CD4-positive, alpha-beta T cell treated with Interleukin-17A for 1 hour (primary cell): ENCODE measurements around the gene AFG1L.
"Not testable (repeated sequence)": the region's sequence is repeated elsewhere in the genome, so short reads cannot be mapped to it uniquely, and the experiment has no call there.

Experiments used
- DNase-seq: peaks from one replicate; pipeline ENCODE4 v3.0.0-alpha.2; 2020

AFG1L gene

DNA sequence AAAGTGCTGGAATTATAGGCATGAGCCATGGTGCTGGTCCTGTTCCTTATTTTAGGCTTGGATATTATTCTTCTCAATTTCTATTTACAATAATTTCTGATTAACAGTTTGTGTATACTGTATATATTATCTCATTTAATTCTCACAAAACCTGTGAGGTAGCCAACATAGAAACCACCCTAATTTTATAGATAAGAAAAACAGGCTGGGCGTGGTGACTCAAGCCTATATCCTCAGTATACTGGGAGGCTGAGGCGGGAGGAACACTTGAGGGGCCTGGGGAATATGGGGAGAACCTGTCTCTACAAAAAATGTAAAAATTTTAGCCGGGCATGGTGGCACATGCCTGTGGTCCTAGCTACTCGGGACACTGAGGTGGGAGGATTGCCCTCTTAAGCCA lies 3.8 kb upstream of the AFG1L start:
- DNase-seq: no peak

DNA sequence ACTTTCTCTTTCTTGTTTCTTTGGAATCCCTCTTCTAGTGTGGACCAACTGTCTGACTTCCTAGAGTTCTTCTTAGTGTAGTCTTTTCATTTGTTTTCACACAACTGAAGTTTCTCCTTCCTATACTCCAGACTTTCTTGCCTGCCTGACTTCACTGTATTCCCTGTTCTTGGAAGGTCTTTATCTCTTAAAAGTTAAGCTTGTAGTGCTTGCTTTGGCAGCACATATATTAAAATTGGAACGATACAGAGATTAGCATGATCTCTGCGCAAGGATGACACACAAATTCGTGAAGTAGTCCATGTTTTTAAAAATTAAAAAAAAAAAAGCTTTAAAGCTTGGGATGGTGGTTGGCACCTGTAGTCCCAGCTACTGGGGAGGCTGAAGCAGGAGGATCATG lies 2.3 kb upstream of the AFG1L start:
- not testable (repeated sequence) for DNase-seq

DNA sequence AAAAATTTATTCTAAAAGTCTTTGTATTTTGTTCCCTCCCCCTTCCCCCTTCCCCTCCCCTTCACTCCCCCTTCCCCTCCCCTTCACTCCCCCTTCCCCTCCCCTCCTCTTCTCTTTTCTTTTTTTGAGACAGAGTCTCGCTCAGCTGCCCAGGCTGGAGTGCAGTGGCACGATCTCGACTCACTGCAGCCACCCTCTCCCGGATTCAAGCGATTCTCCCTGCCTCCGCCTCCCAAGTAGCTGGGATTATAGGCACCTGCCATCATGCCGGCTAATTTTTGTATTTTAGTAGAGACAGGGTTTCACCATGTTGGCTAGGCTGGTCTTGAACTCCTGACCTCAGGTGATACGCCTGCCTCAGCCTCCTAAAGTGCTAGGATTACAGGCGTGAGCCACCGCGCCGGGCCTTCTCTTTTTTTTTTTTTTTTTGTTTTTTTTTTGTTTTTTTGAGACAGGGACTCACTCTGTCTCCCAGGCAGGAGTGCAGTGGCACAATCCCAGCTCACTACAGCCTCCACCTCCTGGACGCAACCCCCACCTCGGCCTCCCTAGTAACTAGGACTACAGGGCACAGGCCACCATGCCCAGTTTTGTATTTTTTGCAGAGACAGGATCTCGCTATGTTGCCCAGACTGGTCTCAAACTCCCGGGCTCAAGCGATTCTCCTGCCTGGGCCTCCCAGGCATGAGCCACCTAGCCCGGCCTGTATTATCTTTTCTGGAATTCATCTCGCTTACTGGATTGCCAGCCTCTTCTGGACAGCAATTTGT lies 1.1 kb upstream of the AFG1L start:
- no peak for DNase-seq

DNA sequence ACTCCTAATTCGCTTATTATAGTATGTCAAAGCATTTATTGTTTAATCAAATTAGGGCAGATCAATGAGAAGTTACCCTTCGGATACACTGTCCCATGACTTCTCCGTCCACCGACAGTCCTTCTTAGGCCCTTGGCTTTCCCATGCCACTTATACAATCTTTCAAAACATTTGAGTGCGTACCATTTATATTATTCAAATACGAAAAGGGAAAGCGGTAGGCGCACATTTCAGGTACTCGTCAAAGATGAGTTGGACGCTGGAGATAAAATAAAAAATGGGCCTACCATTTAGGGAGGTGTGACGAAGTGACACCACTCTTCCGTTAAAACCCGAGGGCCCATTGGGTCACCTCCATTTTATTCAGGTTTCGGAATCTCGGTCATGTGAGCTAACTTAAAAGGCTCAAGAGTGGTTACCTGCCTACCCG lies 542 bp upstream of the AFG1L start:
- no peak for DNase-seq

DNA sequence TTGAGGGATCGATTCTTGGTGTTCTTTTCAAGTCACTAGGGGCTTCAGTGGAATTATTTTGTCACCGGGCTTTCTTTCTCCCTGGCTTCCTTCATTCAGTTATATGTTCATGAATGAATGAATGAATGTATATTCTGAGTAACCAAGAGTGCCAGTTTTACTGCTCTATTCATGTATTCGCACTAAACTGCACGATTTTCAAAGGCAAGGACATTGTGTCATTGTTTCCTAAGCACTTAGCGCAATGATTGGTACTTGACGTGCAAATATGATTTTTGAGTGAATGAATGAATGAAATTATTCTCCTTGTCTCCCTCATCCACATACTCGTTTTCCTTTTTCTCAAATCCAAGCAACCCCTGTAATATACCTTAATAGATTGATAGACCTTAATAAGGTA lies 822 bp downstream of the AFG1L start:
- no peak for DNase-seq

DNA sequence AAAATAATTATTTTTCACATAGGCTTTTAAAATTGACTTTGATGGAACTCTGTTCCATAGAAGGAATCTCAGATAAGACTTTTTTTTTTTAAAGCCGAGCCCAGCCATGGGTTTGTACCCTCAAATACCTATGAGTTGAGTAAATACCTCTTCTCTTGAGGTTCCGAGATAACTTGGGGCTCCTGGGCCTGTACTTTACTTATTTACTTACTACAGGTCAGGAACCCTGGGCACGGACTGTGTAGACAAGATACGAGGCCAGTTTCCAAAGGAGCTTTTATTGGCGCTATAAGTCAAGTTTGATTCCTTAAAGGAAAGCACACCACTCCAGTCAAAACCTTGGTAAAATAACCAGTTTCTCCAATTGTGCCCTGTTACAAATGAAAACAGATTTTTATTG lies 7.5 kb downstream of the AFG1L start:
- no peak for DNase-seq

DNA sequence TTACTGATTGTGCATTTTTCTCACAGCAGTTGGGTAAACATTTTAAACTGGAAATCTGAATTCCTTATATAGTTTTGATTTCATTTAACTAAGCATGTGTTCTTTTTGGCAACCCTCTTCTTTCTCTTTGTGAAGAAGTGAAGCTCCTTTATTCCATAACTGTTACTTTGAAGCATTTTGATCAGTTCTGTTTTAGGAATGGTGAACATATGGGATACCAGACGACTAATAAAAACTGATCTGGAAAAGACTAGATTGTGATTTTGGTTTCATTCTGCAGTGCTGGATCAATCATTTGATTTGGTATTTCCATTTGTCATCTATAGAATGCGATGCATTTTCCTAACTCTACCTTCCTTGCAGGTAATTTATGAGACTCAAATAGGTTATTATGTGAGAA lies 9.8 kb downstream of the AFG1L start:
- no peak for DNase-seq

DNA sequence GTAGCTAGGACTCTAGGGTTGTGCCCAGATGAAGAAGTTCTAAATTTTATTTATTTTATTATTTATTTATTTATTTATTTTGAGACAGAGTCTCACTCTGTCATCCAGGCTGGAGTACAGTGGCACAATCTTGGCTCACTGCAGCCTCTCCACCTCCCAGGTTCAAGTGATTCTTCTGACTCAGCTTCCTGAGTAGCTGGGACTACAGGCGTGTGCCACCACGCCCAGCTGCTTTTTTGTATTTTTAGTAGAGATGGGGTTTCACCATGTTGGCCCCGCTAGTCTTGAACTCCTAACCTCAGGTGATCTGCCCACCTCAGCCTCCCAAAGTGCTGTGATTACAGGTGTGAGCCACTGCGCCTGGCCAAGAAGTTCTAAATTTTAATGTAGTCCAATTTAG lies 13.8 kb downstream of the AFG1L start:
- not testable (repeated sequence) for DNase-seq

DNA sequence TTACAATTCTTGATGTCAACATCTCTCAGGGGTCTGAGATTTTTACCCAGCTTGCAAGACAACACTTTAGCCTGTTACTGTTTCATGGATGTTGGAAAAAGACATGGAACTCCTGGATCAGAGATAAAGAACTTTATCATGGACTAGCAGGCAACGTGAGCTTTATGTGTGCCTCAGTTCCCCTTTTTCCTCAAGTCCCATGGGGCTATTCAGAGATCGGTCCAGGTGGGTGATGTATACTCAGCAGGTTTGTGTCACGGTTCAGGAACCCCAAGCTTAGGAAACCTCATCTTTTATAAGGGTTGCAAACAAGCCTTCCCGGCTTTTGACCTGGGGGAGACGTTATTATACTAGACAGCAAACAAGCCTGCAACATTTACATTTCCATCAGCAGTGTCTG lies 15.0 kb downstream of the AFG1L start:
- no peak for DNase-seq

DNA sequence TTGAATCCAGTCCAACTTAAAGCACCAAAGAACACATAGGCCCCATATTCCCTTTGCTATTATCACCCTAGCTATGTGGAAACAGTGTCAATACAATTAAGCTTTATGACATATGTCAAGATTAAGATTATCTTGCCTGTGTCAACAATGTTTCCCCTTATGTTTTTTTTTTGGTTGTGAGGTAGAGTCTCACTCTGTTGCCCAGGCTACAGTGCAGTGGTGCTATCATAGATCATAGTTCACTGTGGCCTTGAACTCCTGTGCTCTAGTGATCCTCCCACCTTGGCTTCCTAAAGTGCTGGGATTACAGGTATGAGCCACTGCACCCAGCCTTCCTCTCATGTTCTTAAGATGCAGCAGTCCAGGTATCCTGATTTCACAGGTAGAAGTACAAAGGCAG lies 17.8 kb downstream of the AFG1L start:
- no peak for DNase-seq

DNA sequence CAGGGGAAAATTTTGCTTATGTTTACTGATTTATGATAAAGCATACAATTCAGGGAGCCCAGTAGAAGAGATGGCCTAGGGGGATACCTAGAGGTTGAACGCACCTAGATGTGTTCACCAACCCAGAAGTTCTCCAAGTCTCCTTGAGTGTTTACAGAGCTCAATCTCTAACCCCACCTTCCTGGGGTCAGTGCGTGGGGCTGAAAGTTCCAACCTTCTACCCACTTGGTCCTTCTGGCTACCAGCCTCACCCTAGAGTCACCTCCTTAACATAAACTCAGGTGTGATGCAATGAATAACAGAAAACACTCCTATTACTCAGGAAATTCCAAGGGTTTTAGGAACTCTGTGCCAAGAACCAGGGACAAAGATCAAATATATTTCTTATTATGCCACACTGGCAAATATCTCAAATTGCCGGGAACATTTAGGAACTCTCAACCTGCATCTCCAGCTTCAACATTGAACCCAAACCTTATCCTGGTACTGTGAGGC lies 26.4 kb downstream of the AFG1L start:
- DNase-seq: no peak

DNA sequence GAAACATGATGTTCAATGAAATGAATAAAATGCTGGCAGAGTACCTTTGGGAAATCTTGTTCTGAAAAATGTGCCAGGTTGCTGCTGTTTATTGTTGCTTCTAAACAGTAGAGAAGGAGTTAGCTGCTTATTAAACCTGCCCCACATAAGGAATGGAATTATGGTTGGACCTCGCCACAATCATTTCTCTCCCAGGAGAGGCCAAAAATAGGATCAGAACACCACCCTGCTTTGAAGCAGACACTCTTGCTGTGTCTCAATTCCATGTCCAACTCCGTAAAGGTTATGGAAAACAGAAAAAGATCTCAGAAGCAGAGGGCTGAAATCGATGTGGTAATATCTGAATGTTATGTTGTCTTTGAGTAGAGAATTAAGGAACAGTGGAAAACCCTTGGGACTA lies 27.9 kb downstream of the AFG1L start:
- DNase-seq: no peak

DNA sequence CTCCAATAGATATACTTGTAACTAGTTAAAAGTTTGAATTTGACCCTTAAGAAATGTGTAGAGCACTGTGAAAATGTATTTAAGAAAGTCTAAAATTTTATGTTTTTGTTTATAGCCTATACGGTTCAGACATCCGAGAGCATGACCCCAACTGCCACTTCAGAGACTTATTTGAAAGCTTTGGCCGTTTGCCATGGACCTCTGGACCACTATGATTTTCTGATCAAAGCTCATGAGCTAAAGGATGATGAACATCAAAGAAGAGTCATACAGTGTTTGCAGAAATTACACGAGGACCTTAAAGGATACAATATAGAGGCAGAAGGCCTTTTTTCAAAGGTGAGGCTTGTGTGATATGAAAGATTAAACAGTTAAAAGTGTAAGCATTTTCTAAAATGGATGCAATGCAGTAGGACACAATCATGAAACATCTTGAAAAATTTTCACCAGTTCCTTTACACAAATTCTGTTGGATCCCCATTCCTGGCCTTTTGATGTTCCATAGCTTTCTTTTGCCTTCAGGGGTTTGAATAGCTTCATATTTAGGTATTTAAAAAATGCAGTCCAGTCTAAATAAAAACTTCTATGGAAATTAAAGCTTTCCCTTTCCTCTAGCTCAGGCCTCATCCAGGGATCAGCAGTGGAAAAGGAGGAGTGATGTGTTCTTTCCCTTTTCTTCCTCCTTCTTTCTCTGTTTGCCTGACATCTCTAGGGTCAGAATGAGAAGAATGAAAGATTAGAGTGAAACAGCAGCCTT lies 29.0 kb downstream of the AFG1L start:
- no peak for DNase-seq

DNA sequence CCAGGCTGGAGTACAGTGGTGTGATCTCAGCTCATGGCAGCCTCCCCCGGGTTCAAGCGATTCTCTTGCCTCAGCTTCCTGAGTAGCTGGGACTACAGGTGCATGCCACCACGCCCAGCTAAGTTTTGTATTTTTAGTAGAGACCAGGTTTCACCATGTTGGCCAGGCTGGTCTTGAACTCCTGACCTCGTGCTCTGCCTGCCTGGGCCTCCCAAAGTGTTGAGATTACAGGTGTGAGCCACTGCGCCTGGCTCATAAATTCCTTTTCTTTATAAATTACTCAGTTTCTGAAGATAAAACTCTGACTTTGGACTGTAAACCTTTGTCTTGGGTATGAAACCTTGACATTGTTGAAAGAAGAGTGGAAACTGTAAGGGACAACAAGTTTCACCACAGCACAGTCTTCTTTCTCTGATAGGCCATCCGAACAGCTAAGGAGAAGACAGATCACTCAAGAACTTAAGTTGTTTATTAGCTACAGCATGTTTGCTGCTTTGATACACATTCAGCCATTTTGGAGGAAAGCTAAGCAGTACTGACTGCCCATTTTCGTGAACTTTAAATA lies 35.4 kb downstream of the AFG1L start:
- DNase-seq: not testable (repeated sequence)

DNA sequence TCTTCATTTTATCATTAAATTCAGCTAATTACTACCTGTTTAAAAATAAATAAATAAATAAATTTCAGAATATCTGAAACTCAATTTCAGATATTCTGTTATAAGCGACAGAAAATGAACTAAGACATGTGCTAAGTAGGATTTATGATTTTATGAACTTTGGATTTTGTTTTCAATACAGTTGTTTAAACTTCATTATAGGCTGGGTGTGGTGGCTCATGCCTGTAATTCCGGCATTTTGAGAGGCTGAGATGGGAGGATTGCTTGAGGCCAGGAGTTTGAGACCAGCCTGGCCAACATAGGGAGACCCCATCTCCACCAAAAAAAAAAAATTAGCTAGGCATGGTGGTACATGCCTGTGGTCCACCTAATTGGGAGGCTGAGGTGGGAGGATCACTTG lies 36.0 kb downstream of the AFG1L start:
- DNase-seq: no peak

DNA sequence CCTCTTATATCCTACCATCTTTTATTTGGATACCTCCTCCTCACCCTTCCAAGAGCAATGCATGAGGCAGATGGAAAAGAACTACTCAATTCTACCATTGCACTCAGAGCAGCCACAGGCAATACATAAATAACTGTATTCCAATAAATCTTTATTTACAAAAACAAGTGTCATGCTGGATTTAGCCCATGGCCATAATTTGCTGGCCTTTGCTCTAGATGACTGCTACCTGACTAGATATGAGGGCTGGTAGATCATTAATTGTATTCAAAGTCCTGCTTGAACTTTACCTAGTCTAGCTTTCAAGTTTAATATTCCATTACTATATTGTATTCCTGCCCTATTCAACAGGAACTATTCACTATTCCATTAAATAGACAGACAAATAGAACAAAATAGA lies 37.1 kb downstream of the AFG1L start:
- DNase-seq: no peak

DNA sequence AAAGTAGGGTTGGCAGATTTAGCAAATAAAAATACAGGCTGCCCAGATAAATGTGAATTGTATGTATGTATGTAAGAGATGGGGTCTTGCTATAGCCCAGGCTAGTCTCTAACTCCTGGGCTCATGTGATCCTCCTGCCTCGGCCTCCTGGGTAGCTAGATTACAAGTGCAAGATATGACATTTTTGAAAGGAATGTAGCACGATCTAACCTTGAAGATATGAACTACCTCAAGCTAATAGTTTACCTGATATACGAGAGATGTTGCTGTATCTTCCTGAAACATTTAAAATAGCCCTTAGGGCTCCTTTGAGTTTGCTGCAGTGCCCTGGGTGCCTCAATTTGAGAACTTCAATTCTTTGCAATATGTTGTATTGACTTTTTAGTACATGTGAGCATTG lies 42.1 kb downstream of the AFG1L start:
- DNase-seq: no peak

DNA sequence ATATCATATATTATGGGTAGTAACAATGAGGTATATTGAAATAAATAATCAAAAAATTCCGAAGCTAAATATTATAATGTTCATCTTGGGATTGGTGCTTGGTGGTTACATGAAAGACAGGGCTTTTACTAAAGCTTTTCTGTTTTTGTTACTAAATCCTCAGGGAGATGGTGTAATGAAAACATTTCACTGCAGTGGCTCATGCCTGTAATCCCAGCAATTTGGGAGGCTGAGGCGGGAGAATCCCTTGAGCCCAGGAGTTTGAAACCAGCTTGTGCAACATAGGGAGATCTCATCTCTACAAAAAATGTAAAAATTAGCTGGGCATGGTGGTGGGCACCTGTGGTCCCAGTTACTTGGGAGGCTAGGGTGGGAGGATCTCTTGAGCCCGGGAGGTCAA lies 42.9 kb downstream of the AFG1L start:
- DNase-seq: no peak

DNA sequence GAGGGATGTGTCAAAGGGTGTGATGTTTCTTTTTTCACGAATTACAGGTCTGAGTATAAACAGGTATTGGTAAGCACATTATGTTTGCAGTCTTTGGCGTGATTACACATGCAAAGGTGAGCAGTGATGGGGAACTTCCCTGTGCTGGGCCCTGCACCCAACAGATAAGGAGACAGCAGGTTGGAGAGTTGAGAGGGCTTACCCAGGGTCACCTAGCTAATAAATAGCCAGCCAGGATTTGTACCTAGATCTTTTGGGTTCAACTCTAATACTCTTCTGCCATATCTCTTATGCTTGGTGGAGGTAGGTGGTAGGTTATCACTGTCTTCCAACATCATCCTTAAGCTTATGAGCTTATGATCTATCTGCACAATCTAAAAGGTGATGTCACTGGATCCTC lies 46.5 kb downstream of the AFG1L start:
- no peak for DNase-seq

DNA sequence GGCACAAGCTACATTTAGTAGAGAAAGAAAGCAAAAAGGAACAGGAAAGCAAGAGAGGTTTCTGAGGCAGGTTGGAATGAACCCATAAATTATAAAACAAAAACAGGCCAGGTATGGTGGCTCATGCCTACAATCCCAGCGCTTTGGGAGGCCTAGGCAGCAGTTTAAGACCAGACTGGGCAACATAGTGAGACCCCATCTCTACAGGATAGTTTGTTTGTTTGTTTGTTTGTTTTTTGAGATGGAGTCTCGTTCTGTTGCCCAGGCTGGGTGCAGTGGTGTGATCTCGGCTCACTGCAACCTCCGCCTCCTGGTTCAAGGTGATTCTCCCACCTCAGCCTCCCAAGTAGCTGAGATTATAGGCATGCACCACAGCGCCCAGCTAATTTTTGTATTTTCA lies 49.0 kb downstream of the AFG1L start:
- DNase-seq: no peak

DNA sequence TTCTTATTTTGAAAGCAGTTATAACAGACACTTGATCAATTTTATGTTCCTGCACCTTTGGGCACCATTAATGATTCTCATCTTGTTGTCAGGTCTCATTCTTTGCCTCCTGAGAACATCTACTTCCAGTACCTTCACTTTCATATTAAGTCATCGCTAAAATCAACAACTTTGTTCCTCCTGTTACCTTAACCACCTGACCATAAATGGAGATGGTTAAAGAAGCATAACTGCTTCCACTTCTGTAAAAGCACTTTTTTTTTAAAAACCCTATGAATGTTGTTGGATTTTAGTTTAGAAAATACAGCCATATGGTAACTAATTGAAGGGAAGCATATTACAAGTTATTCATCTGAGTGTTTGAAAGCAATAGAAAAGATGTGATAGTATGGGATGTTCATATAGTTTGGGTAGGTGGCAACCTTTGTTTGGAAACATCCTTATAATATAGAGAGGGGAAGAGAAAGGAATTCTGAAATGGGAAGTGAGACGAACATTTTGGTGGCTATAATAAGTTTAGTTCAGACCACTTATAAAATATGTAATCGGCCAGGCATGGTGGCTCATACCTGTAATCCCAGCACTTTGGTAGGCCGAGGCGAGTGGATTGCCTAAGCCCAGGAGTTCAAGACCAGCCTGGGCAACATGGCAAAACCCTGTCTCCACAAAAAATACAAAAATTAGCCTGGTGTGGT lies 53.9 kb downstream of the AFG1L start:
- DNase-seq: peak; percentile 7

DNA sequence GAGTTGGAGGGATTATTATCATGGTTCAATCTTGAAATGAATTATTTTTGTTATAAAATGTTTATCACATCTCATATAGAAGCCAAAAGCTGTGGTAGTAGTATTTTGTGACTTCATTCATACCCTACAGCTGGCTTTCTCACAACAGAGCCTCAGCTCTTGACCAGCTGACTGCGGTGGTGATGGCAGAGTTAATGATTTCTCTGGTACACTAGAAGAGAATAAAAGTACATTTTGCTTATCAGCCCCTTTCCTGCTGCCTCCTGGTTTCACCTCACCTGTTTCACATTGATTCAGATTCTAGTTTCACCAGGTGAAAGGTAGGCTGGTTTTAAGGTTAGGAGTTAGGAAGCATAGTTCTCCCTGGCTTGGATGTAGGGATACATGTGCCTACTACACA lies 55.7 kb downstream of the AFG1L start:
- DNase-seq: no peak

DNA sequence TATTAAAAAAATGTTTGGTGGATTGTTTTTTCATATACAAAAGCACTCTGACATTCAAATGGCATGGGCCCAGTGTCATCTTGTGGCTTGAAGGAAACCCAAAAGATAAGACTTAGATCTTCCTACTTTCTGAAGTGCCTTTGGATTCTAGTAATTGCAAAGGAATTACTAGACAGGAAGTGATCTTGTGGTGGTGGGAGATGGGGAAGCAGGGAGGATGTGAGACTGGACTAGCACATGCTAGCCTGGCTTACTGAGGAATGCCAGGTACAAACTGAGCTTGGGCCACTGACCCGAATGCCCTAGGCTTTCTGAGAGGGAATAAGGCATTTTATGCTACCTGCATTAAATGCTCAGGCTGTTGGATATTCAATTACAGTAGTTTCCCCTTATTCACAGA lies 59.0 kb downstream of the AFG1L start:
- DNase-seq: no peak

DNA sequence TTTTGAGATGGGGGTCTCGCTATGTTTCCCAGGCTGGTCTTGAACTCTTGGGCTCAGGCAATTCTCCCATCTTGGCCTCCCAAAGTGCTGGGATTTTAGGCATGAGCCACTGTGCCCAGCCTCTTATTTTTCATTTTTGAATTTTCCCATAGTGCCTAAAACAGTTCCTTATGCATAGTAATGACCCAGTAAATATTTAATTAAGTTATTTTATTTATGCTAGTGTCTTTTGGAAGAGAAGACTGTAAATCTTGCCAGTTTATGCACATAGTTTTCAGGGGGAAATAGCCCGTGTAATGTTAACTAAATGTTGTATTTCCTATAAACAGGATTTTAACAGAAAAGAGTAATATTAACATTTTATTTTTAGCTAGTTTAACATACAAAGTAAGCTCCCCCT lies 60.3 kb downstream of the AFG1L start:
- no peak for DNase-seq
